Measurements from ENCODE around the gene APC. TPM values are rescaled to one million over a fixed set of nuclear protein-coding genes. Genes with fewer than 3 reads are reported as not detected.
"Not testable (repeated sequence)": the region's sequence is repeated elsewhere in the genome, so short reads cannot be mapped to it uniquely, and the experiment has no call there.

The APC gene
- total RNA-seq, 1 donor from 2014 or later, result 37.5 TPM

DNA sequence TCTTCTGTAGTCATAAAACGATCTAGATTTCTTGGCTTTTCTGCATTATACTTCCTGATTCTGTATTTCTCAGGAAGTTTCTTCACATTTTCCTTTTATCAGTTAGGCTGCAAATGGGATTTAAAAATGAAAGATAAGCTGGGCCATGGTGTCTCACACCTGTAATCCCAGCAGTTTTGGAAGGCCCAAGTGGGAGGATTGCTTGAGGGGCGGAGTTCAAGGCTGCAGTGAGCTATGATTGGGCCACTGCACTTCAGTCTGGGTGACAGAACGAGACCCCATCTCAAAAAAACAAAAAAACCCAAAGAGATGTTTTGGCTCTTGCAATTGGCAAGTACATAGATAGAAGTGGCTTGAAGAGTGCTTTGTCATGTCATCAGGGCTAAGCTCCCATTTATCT is 26.2 kb upstream of the APC start:
- ATAC-seq (no peak), DNase-seq (no peak)
- intact Hi-C loops (cut with micrococcal nuclease), result no loop called here

DNA sequence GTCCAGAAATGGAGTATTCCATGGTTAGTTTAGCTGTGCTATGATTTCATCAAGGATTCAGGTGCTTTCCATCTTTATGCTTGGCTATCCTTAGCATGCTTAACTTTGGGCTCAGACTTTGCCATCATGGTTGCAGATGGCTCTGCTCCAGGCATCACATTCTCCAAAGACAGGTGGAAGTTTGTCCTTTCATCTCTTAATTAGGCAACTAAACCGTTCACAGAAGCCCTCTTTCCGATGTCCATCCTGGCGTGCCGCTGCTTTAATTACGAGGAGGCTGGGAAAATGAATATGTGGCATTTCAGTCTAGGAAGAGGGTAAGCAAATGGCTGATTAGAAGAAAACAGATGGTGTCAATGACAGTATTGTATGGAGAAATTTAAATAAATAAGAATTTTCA is 24.5 kb upstream of the APC start:
- DNase-seq (no peak), ATAC-seq (no peak)
- intact Hi-C loops (cut with micrococcal nuclease), result no loop called here

DNA sequence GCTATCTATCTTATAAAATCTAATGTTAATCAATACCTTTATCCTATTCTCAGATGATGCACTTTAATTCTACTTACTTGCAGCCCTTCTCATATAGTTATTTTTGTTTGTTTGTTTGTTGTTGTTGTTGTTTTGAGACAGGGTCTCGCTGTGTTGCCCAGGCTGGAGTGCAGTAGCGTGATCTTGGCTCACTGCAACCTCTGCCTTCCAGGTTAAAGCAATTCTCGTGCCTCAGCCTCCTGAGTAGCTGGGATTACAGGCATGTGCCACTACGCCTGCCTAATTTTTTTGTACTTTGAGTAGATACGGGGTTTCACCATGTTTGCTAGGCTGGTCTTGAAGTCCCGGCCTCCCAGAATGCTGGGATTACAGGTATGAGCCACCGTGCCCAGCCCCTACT is 20.8 kb upstream of the APC start:
- ATAC-seq; DNase-seq; intact Hi-C loops (cut with micrococcal nuclease): not testable (repeated sequence)

DNA sequence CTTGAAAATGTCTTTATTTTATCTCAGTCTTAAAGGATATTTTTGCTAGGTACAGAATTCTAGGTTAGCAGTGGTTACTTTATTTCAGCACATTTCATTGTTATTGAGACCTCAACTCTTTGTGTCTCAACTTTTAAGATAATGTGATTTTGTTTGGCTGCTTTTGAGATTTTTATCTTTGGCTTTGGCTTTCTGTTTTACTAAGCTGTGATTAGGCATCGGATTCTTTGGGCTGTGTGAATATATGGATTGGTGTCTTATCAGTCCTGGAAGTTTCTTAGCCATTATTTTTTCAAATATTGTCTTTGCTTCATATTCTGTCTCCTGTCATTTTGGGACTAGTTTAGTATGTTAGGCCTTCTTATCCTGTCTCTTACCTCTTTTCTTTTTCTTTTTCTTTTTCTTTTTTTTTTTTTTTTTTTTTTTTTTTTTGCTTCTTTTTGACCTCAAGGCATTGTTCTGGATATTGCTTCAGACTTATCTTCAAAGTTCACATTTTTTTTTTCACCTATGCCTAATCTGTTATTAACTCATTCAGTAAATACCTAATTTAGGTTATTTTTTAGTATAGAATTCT is 20.1 kb upstream of the APC start:
- ATAC-seq (no peak), DNase-seq (no peak)
- intact Hi-C loops (cut with micrococcal nuclease), result no loop called here

DNA sequence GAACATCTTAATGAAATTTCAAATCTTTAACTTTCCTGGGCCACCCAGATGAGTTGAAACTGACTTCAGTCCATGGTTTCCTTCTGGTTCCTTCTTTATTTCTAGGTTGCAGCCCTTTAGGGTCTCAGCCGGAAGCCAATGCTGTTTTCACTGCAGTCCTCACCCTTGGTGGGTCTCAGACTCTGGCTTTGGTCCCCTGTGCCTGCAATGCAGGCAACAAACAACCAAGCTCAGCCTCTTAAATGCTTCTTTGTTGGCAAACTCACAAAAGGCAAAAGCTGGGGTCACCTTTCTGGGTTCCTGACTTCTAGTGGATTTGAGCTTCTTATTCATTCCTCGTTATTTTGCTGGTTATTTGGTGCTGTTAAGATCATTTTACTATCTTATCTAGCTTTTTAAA is 19.3 kb upstream of the APC start:
- intact Hi-C loops (cut with micrococcal nuclease), result no loop called here
- DNase-seq (no peak), ATAC-seq (no peak)

DNA sequence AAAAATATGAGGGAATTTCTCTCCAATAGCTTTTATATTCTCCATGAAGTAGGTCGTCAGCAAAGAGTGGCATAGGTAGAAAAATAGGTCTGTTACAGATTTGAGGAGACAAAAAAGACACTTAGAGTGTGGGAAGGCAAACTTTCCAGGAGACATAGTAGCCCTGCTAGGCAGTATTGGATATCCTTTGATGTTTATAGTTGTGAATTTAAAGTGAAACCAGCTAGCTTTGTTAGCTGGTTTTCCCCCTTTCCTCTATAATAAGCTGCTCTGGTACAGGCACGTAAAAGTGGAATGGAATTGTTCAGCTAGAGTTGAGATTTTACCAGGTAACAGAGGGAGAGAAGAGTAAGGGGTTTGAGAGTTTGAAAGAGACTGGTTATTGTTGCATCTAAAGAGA is 17.1 kb upstream of the APC start:
- intact Hi-C loops (cut with micrococcal nuclease), result no loop called here
- DNase-seq, result no peak
- no peak for ATAC-seq

DNA sequence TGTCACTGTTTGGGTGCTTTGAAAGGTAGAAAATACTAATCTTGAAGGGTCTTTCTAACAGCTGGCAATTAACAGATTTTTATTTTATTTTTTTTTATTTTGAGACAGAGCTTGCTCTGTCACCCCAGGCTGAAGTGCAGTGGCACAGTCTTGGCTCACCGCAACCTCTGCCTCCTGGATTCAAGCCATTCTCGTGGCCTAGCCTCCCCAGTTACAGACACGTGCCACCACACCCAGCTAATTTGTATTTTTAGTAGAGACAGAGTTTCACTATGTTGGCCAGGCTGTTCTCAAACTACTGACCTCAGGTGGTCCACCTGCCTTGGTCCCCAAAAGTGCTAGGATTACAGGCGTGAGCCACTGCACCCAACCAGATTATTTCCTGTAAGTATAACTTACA is 12.8 kb upstream of the APC start:
- DNase-seq (no peak), ATAC-seq (no peak)
- intact Hi-C loops (cut with micrococcal nuclease), result no loop called here

DNA sequence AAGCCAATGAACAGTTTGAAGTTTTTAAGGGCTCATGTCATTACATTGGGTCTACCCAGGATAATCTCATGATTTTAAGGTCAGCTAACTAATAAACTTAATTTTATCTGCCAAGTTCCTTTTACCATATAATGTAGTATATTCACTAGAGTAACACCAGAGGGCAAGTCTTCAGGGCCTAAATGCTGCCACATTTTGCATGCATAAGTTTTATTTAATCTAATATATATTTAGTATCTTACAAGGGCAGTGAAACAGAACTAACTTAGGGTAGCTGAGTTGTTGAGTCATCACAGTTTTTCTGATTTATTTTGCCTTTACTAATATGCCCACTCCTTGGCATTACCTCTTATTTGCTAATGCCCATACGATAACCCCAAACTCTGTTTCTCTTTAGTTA is 8.1 kb upstream of the APC start:
- intact Hi-C loops (cut with micrococcal nuclease), result no loop called here
- ATAC-seq (no peak), DNase-seq (no peak)

DNA sequence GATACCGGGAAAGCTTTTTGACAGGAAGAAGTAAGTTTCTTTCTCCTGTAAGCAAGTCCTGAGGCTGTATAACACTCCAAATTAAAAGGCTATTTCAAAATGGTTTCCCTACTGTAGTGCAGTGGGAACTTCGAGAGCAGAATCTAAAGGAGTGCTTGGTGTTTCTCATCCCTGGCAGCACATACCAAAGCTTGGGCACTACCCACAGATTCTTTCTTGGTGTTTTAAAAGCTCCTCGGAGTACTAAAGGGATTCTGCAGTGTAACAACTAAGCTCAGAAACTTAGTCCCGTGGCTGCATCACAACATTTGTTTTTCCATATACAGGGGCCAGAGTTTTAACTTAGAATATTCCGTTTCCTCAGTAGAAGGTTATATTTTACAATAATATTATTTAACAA is 5.6 kb upstream of the APC start:
- DNase-seq (no peak), ATAC-seq (no peak)
- intact Hi-C loops (cut with micrococcal nuclease), result no loop called here

DNA sequence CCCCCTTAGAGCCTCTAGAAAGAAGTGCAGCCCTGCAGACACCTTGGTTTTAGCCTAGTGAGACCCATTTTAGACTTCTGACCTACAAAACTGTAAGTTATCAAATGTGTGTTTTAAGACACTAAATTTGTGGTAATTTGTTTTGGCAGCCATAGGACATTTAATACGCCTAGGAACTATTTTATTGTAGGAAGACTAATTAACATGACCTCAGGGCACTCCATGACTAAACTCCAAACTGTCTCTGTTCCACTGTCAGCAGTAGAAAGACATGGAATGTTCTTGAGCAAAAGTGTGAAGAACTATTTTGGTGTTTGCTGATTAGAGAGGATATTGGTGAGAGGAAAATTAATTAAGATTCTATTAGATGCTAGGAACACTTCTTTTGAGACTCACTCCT is 4.1 kb upstream of the APC start:
- intact Hi-C loops (cut with micrococcal nuclease), result no loop called here
- DNase-seq (no peak), ATAC-seq (no peak)

DNA sequence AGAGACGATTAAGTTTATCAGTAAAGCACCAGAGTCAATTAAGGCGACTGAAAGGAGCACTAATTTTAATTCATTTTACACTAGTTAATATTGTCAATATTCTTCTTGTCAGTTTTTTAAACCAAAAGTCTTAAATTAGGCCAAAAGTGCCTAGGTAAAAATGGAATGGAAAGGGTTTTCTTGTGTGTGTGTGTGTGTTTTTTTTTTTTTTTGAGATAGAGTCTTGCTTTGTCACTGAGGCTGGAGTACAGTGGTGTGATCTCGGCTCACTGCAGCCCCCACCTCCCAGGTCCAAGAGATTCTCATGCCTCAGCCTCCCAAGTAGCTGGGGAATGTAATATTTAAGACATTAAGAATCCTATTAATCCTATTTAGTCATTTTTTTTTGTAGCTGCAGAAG is 3.1 kb upstream of the APC start:
- intact Hi-C loops (cut with micrococcal nuclease), result no loop called here
- ATAC-seq (no peak), DNase-seq (no peak)

DNA sequence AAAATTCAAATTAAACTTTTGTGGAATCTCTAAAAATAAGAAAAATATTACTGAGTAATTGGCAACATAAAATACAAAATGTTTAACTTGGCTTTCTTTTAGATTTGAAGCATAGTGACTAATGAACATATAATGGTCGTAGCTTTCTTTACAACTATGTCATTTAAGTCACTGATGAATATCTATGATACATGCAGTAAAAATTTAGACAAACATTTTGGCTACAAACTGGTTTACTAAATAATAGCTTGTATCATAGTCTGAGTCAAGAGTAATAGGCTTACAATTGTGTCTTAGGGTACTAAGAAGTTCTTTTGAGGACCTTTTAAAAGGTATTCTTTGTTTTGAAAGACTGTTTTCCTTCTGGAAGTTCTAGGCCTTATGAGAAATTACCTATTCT is 2.0 kb upstream of the APC start:
- intact Hi-C loops (cut with micrococcal nuclease), result no loop called here
- DNase-seq, result no peak
- no peak for ATAC-seq

DNA sequence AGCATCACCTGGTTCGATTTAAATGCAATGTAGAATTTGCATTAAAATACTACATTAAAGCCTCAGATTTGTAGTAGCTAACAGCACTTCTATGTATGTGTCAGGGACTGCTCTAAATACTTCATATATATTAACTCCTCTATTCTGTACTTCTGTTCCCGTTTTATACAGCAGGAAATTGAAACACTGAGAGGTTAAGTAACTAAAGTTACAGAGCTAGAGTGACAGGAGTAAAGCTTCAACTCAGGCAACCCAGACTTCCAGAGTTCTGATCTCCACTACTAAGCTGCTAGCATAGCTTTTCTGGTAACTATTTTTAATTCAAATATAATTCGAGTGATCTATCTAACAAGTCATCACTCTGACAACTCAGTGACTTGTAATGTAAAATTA is 619 bp upstream of the APC start:
- peak; percentile 13 for ATAC-seq
- DNase-seq, result no peak
- intact Hi-C loops (cut with micrococcal nuclease), result no loop called here

DNA sequence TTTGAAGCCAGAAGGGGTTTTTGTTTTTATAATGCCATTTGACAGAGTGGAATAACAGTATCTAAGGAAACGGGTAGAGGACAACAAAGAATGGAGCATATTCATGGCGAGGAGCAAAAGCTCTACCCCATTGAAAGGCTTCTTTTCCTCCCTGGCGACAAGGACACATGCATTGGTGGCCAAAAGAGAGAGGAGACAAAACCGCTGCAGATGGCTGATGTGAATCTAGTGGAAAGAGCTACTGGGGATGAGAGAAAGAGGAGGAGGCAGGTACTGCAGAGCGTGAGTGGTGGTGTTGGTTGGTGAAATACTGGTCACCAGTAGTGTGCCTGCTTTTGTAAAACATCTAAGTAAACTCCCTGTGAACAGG is 491 bp downstream of the APC start:
- DNase-seq (no peak), ATAC-seq (peak; percentile 31)
- intact Hi-C loops (cut with micrococcal nuclease), result no loop called here

DNA sequence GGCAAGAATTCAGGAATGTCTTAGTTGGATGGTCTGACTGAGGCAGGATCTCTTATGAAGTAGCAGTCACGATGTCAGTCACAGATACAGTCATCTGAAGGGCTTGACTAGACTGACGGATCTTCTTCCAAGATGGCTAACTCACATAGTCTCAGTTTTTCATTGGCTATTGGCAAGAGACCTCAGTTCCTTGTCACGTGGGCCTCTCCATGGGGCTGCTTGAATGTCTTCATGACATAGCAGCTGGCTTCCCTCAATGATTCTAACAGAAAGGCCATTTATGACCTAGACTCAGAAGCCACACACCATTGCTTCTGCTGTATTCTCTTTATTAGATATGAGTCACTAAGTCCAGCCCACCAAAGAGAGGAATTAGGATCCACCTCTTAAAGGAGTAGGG is 4.7 kb downstream of the APC start:
- ATAC-seq (no peak), DNase-seq (no peak)
- intact Hi-C loops (cut with micrococcal nuclease), result no loop called here

DNA sequence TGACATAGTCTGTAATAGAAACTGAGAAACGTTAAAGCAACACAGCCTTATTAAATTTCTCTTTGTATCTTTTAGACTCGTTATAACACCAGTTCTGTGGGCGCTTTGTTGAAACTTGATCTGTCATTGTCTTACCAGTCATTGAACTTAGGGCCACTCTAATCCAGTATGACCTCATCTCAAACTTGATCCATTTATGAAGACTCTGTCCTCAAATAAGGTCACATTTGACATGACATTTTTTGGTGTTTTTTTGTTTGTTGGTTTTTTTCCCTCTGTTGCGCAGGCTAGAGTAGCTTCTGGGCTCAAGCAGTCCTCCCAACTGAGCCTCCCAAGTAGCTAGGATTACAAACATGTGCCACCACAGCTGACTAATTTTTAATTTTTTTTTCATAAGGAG is 5.9 kb downstream of the APC start:
- DNase-seq, result no peak
- ATAC-seq, result no peak
- intact Hi-C loops (cut with micrococcal nuclease), result no loop called here

DNA sequence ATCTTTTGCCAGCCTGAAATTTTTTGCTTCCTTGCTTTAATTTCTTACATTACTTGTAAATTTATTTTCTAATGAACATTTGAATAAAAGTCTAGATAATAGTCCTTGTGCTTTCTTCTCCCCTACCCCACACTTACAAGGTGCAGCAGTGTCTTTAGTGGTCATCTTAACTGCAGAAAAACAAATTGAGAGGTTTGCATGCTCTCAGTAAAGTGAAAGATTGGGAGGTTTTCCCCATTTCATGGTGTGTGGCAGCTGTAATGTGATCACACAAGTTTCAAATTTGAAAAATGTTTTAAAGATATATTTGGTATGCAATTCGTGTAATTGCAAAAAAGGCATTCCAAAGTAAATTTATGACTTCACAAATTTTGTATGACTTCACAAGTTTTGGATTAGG is 14.7 kb downstream of the APC start:
- ATAC-seq (no peak), DNase-seq (no peak)
- intact Hi-C loops (cut with micrococcal nuclease), result no loop called here

DNA sequence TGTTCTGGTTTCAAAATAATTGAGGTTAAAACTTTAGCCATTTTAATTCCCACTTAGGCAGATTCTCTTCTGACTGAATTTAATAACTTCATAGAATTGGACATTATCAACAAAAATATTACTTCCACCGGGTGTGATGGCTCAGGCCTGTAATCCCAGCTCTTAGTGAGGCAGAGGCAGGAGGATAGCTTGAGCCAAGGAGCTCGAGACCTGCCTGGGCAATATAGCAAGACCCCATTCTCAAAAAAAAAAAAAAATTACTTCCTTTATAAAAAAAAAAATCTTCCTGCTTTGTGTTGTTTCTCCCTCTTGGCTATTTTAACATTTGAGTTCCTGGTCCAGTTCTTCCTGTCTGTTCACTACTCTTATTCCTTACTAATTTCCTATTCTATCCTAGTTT is 18.0 kb downstream of the APC start:
- intact Hi-C loops (cut with micrococcal nuclease), result loop anchor here (2.0 kb wide), 1 partner anchor 205 kb away; no protein-coding TSS in a partner anchor
- DNase-seq (no peak), ATAC-seq (no peak)

DNA sequence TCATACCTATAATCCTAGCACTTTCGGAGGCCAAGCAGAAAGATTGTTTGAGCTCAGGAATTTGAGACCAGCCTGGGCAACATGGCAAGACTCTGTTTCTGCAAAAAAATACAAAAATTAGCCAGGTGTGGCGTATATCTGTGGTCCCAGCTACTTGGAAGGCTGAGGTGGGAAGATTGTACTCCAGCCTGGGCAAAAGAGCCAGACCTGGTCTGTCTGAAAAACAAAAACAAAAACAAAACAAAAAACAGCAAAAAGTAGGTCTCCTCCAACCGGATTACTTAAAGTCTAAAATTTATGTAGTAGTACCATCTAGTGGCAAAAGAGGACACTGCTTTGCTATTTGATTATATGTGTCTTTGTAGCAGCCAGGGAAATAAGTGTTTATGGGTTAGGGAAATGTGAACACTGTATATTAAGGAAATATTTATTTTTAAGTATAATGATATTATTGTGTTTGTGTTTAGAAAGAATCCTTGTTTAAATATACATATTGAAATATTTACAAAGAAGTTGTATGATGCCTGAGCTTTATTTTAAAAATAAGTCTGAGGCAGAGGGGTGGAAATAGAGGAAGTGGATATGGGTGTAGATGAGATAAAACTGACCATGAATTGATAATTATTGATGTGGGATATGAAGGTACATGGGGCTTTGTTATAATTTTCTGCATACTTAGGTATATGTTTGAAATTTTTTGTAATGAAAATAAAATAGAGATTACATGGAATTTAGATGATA is 20.0 kb downstream of the APC start:
- peak; percentile 79 for ATAC-seq
- intact Hi-C loops (cut with micrococcal nuclease), result loop anchor here (2.0 kb wide), 1 partner anchor 207 kb away; no protein-coding TSS in a partner anchor

DNA sequence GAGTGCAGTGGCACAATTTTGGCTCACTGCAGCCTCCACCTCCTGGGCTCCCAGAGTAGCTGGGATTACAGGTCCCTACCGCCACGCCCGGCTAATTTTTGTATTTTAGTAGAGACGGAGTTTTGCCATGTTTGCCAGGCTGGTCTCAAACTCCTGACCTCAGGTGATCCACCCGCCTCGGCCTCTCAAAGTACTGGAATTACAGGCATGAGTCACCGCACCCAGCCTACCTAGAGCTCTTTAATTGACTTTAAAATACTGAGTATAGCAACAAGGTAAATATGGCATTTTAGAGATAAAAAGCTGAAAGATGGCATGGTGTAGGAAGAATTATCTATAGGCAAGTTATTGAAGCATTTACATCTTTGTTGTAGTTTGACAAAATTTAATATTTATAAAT is 21.0 kb downstream of the APC start:
- no peak for DNase-seq
- intact Hi-C loops (cut with micrococcal nuclease), result no loop called here

More for the DNA sequence above, 20.0 kb downstream of the APC start:
- DNase-seq, result no peak

DNA sequence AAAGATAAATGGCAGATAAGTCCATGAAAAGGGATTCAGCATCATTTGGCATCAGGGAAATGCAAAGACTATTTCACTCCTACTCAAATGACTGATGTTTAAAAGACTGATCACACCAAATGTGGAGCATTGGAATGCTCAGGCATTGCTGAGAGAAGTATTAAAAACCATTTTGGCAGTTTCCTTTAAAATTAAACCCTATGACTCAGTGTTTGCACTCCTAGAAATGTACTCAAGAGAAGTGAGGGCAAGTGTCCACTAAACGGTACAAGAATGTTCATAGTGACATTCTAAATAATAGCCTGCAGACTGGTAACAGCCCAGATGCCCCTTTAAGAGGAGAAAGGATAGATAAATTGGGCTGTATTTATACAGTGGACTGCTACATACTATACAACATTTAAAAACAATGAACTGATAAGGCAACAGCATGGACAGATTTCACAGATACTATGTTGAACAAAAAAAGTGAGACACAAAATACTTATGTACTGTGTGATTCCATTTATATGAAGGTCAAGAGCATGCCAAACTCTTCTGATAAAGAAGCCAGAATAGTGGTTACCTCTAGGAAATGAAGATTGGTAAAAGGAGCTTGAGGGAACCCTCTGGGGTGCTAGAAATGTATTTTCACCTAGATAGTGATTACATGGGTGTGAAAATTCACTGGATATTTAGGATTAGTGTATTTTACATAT is 24.6 kb downstream of the APC start:
- DNase-seq (no peak), ATAC-seq (no peak)
- intact Hi-C loops (cut with micrococcal nuclease), result no loop called here

More for the DNA sequence above, 21.0 kb downstream of the APC start:
- ATAC-seq, result no peak
